Measurements from ENCODE around the gene FTO. TPM values are rescaled to one million over a fixed set of nuclear protein-coding genes. Genes with fewer than 3 reads are reported as not detected.

FTO gene
- total and polyA plus RNA-seq, 4 donors: 12.2 to 145 (median 57.7) TPM

DNA sequence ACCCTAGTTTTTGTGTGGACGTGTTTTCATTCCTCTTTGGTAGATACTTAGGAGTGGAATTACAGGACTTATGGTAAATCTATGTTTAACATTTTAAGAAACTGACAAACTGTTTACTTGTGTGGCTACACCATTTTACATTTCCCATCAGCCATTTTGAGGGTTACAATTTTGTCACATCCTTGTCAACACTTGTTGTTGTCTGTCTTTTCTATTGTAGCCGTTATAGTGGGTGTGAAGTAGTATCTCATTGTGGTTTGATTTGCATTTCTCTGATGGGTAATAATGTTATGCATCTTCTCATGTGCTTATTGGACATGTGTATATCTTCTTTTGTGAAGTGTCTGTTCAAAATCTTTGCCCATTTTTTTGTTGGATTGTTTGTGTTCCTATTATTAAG lies 4.5 kb downstream of the FTO start:
- TF ChIP-seq, protein P1, sequence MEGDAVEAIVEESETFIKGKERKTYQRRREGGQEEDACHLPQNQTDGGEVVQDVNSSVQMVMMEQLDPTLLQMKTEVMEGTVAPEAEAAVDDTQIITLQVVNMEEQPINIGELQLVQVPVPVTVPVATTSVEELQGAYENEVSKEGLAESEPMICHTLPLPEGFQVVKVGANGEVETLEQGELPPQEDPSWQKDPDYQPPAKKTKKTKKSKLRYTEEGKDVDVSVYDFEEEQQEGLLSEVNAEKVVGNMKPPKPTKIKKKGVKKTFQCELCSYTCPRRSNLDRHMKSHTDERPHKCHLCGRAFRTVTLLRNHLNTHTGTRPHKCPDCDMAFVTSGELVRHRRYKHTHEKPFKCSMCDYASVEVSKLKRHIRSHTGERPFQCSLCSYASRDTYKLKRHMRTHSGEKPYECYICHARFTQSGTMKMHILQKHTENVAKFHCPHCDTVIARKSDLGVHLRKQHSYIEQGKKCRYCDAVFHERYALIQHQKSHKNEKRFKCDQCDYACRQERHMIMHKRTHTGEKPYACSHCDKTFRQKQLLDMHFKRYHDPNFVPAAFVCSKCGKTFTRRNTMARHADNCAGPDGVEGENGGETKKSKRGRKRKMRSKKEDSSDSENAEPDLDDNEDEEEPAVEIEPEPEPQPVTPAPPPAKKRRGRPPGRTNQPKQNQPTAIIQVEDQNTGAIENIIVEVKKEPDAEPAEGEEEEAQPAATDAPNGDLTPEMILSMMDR (IDR thresholded peaks at IDR 0.05; ENCODE audit: control extremely low read depth, extremely low read depth): no peak
- Histone ChIP-seq H3K27ac (ENCODE audit: low read depth in 1 of 2, low read length in 1 of 2) (no peak overlapping the region), H3K4me1 (ENCODE audit: control insufficient read depth in 5 of 5, insufficient read depth in 5 of 5, low read length in 5 of 5) (peaks cover 0 to 18% (median 12%) of the 10 kb centered on the region in 5 donors), H3K27me3 (ENCODE audit: control insufficient read depth in 3 of 3, insufficient read depth in 3 of 3, low read length in 2 of 3) (no peaks in the 10 kb centered on the region), H3K4me3 (no peak overlapping the region), H3K9ac (ENCODE audit: insufficient read depth in 1 of 2, low read length in 2 of 2) (no peak overlapping the region), H3K9me3 (ENCODE audit: control insufficient read depth in 4 of 4, insufficient read depth in 3 of 4, low read length in 3 of 4) (no peaks in the 10 kb centered on the region), H3K36me3 (ENCODE audit: control insufficient read depth in 4 of 4, insufficient read depth in 4 of 4, low read length in 4 of 4) (no peaks in the 10 kb centered on the region)
- DNase-seq (no peak), ATAC-seq (ENCODE audit: insufficient read depth, low FRiP score) (no peak)
- WGBS, 2 donors: 93 to 97% methylated on average over 2 of the region's 2 CpGs

DNA sequence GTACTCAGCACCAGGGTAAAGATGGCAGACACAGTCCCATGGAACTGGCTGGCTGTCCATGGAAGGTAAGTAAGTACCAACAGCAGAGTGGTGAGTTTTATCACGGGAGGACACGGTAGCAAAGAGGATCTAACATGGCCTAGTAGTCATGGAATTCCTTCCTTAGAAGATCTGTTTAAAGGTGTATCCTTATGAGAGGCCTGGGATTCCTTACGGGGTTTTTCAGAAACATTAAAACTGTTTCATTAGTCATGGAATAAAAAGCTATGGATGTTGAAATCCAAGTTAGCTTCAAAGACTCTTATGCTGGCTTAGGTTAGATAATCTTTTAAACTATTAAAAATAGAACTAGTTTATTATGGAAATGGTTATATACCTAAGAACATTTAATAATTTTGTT lies 7.4 kb downstream of the FTO start:
- no peaks in the 10 kb centered on the region for H3K9me3 ChIP-seq (ENCODE audit: control insufficient read depth in 4 of 4, insufficient read depth in 3 of 4, low read length in 3 of 4)
- no peaks in the 10 kb centered on the region for H3K27me3 ChIP-seq (ENCODE audit: control insufficient read depth in 3 of 3, insufficient read depth in 3 of 3, low read length in 2 of 3)
- ATAC-seq (ENCODE audit: insufficient read depth, low FRiP score): no peak
- no peak overlapping the region for H3K27ac ChIP-seq (ENCODE audit: low read depth in 1 of 2, low read length in 1 of 2)
- no peak for DNase-seq
- H3K4me3 ChIP-seq: no peak overlapping the region
- no peak overlapping the region for H3K9ac ChIP-seq (ENCODE audit: insufficient read depth in 1 of 2, low read length in 2 of 2)
- H3K4me1 ChIP-seq (ENCODE audit: control insufficient read depth in 5 of 5, insufficient read depth in 5 of 5, low read length in 5 of 5): peaks cover 0 to 24% (median 10%) of the 10 kb centered on the region in 5 donors
- WGBS, 2 donors: 95 to 97% methylated on average over 3 of the region's 3 CpGs
- TF ChIP-seq, protein P1 (IDR thresholded peaks at IDR 0.05; ENCODE audit: control extremely low read depth, extremely low read depth): no peak
- no peaks in the 10 kb centered on the region for H3K36me3 ChIP-seq (ENCODE audit: control insufficient read depth in 4 of 4, insufficient read depth in 4 of 4, low read length in 4 of 4)

DNA sequence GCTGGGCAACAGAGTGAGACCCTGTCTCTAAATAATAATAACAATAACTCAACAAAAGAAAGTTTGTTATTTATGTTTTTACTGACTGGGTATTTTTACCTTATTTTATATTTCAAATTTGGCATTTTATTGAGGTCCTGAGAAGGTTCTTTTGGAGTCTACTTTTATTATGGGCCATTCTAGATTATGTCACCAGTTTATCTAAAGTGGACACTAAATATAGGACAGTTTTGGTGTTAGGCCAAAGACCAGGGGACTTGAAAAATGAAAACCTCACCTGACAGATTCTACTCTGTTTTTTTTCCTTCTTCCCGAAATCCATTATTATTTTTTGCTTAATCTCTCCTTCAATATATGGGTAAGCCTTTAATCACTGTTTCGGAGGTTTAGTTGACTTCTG lies 8.1 kb downstream of the FTO start:
- DNase-seq (no peak), ATAC-seq (ENCODE audit: insufficient read depth, low FRiP score) (no peak)
- Histone ChIP-seq H3K4me1 (ENCODE audit: control insufficient read depth in 5 of 5, insufficient read depth in 5 of 5, low read length in 5 of 5) (peaks cover 0 to 24% (median 10%) of the 10 kb centered on the region in 5 donors), H3K4me3 (no peak overlapping the region), H3K9me3 (ENCODE audit: control insufficient read depth in 4 of 4, insufficient read depth in 3 of 4, low read length in 3 of 4) (no peaks in the 10 kb centered on the region), H3K36me3 (ENCODE audit: control insufficient read depth in 4 of 4, insufficient read depth in 4 of 4, low read length in 4 of 4) (no peaks in the 10 kb centered on the region), H3K27me3 (ENCODE audit: control insufficient read depth in 3 of 3, insufficient read depth in 3 of 3, low read length in 2 of 3) (no peaks in the 10 kb centered on the region), H3K27ac (ENCODE audit: low read depth in 1 of 2, low read length in 1 of 2) (no peak overlapping the region), H3K9ac (ENCODE audit: insufficient read depth in 1 of 2, low read length in 2 of 2) (no peak overlapping the region)
- TF ChIP-seq, protein P1 (IDR thresholded peaks at IDR 0.05; ENCODE audit: control extremely low read depth, extremely low read depth): no peak
- 83 to 86% methylated on average over 2 of the region's 2 CpGs for WGBS, 2 donors
